Hepatocyte (in vitro differentiated cells): Measurements from ENCODE around the gene NEK1.

Experiments
- CTCF ChIP-seq: fragments of 200-600 bp; sonication (generic); IDR thresholded peaks from 2 replicates; pipeline ENCODE4 v1.5.1; 2016; ENCODE audit warnings: antibody characterized with exemption, mild to moderate bottlenecking; ENCODE audit not compliant: poor library complexity
- EZH2 ChIP-seq: fragments of 200-600 bp; sonication (generic); IDR thresholded peaks from 2 replicates; pipeline ENCODE4 v1.6.1; 2016; ENCODE audit warnings: antibody characterized with exemption, mild to moderate bottlenecking, borderline replicate concordance
- EZH2phosphoT487 ChIP-seq: fragments of 200-600 bp; sonication (generic); IDR thresholded peaks from one replicate; pipeline ENCODE4 v1.6.1; 2018; ENCODE audit warnings: antibody characterized with exemption, mild to moderate bottlenecking, low read depth, moderate library complexity; ENCODE audit not compliant: unreplicated experiment, severe bottlenecking

- no peak for TF ChIP-seq EZH2
- TF ChIP-seq CTCF, result no peak
- TF ChIP-seq EZH2phosphoT487, result no peak
These were observed 32.4 kb upstream of the NEK1 start for GRCh38 chr4:169644802-169645201.
